Naive thymus-derived CD8-positive, alpha-beta T cell (primary cell): ENCODE results near the gene CSNK1G3. TPM values are rescaled to one million over a fixed set of nuclear protein-coding genes. Genes with fewer than 3 reads are reported as not detected.
"Not testable (repeated sequence)": the region's sequence is repeated elsewhere in the genome, so short reads cannot be mapped to it uniquely, and the experiment has no call there.

Experiments used
- ATAC-seq, 2 donors: fragments of 150-1000 bp; cut with Tn5 transposase in 1 of 2; sonication (Bioruptor Pico), chemical (Tn5 transposase) in 1 of 2; 1 replicate in 1 of 2; 2 replicates in 1 of 2; pipeline ENCODE4 v1.10.0; 2021; ENCODE audit warnings: mild to moderate bottlenecking in 2 of 2, moderate library complexity in 2 of 2
- POLR2A ChIA-PET: fragments of 350-600 bp; sonication (Branson Sonifier 250); formaldehyde crosslinking; loops from one replicate; lab custom pipeline; 2021; ENCODE audit warnings: antibody characterized with exemption; lab: Charles Lee
- DNase-seq, 10 donors: peaks; one replicate each; pipeline versions ENCODE4 v3.0.0 to v3.0.0-alpha.2; 2020 to 2022
- H3K27ac Mint-ChIP-seq, 10 donors: one replicate each; pipeline ENCODE4 v1.8.0; 2020 to 2022; ENCODE audit warnings: mild to moderate bottlenecking in 10 of 10, mixed read lengths in 10 of 10, moderate library complexity in 4 of 10, inconsistent platforms in 1 of 10
- H3K27me3 Mint-ChIP-seq, 5 donors: one replicate each; pipeline ENCODE4 v1.8.0; 2021 to 2022; ENCODE audit warnings: mixed read lengths in 5 of 5
- H3K36me3 Mint-ChIP-seq, 3 donors: one replicate each; pipeline ENCODE4 v1.8.0; 2020 to 2022; ENCODE audit warnings: mixed read lengths in 3 of 3, mild to moderate bottlenecking in 2 of 3, inconsistent platforms in 1 of 3
- H3K4me1 Mint-ChIP-seq, 4 donors: one replicate each; pipeline ENCODE4 v1.8.0; 2021 to 2022; ENCODE audit warnings: mixed read lengths in 4 of 4
- H3K4me3 Mint-ChIP-seq, 10 donors: one replicate each; pipeline ENCODE4 v1.8.0; 2020 to 2022; ENCODE audit warnings: mild to moderate bottlenecking in 10 of 10, mixed read lengths in 10 of 10, moderate library complexity in 6 of 10, inconsistent platforms in 1 of 10
- H3K9me3 Mint-ChIP-seq, 9 donors: one replicate each; pipeline ENCODE4 v1.8.0; 2020 to 2022; ENCODE audit warnings: mixed read lengths in 9 of 9, mild to moderate bottlenecking in 3 of 9, inconsistent platforms in 1 of 9, moderate library complexity in 1 of 9
- polyA plus RNA-seq, 3 donors: library from polyadenylated mRNA; unstranded; fragments of 300-500 nt; fragmentation: Illumina TruSeq; gene quantifications; one replicate each; pipeline ENCODE4 v1.2.3, GENCODE V29; 2021
- total RNA-seq, 8 experiments: library from RNA in 2 of 8; stranded (reverse) in 2 of 8; gene quantifications; one replicate each; pipeline ENCODE4 v1.2.3 and lab custom pipeline; 2021 to 2026

The CSNK1G3 gene
- total and polyA plus RNA-seq, 5 experiments from 2014 or later: 17.7 to 90.6 (median 31.9) TPM

DNA sequence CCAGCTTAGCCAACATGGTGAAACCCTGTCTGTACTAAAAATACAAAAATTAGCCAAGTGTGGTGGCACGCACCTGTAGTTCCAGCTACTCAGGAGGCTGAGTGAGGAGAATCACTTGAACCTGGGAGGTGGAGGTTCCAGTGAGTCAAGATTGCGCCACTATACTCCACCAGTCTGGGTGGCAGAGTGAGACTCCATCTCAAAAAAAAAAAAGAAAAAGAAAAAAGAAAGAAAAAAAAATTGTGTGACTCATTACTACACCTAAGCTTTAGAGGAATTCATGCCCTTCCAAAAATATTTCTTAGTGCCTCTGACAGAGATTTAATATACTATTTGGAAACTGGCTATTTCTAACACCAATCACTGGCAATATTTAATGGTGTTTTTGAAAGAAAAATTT, 16.8 kb upstream of the CSNK1G3 start:
- POLR2A ChIA-PET, H3K4me3 Mint-ChIP-seq, H3K36me3 Mint-ChIP-seq, H3K27me3 Mint-ChIP-seq, H3K4me1 Mint-ChIP-seq, ATAC-seq, DNase-seq, H3K27ac Mint-ChIP-seq, H3K9me3 Mint-ChIP-seq: not testable (repeated sequence)

GRCh38 chr5:123496892-123497291, 15.1 kb upstream of the CSNK1G3 start:
- Mint-ChIP-seq H3K27me3 (peaks cover 0 to 9% (median 3%) of the 10 kb centered on the region in 5 donors), H3K36me3 (no peaks in the 10 kb centered on the region), H3K4me3 (no peak overlapping the region), H3K9me3 (no peaks in the 10 kb centered on the region), H3K4me1 (no peaks in the 10 kb centered on the region), H3K27ac (no peak overlapping the region)
- no peak for DNase-seq
- POLR2A ChIA-PET: interaction anchor here (0.7 kb wide), 1 partner anchor 14 kb away, joined by 3 read pairs; no protein-coding TSS in a partner anchor
- no peak for ATAC-seq

- Mint-ChIP-seq H3K27me3 (peaks cover 0 to 10% (median 4%) of the 10 kb centered on the region in 5 donors), H3K27ac (no peak overlapping the region), H3K9me3 (no peaks in the 10 kb centered on the region), H3K36me3 (no peaks in the 10 kb centered on the region), H3K4me1 (peaks cover 2 to 7% (median 3%) of the 10 kb centered on the region in 4 donors), H3K4me3 (no peak overlapping the region)
- ATAC-seq (no peak), DNase-seq (no peak)
- POLR2A ChIA-PET: no interaction called here
Observed at GRCh38 chr5:123500471-123500870, 11.5 kb upstream of the CSNK1G3 start.

GRCh38 chr5:123502120-123502519, 9.9 kb upstream of the CSNK1G3 start:
- Mint-ChIP-seq H3K36me3 (no peaks in the 10 kb centered on the region), H3K4me1 (peaks cover 2 to 7% (median 3%) of the 10 kb centered on the region in 4 donors), H3K4me3 (no peak overlapping the region), H3K27ac (no peak overlapping the region), H3K27me3 (peaks cover 6 to 26% (median 7%) of the 10 kb centered on the region in 5 donors), H3K9me3 (no peaks in the 10 kb centered on the region)
- POLR2A ChIA-PET: no interaction called here
- ATAC-seq (no peak), DNase-seq (no peak)

DNA sequence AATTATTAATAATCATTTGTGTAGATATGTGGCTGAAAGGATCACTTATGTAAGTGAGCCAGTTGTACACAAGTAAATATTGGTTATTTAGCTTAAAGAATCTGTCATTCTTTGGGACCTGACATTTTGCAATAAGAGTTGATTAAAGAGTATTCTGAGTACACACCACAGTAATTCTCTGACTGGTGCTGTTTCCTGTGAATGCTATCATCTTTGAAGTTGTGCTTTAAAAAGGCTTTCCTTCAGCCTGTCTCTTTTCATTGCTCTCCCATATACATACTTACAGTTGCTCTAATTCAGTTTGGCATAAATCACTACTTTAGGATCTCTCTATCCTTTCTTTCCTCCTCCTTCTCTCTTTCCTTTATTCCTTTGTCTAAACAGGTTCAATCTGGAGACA, 8.7 kb upstream of the CSNK1G3 start:
- Mint-ChIP-seq H3K4me3 (no peak overlapping the region), H3K4me1 (peaks cover 2 to 7% (median 3%) of the 10 kb centered on the region in 4 donors), H3K27me3 (peaks cover 6 to 32% (median 7%) of the 10 kb centered on the region in 5 donors), H3K36me3 (no peaks in the 10 kb centered on the region), H3K27ac (no peak overlapping the region), H3K9me3 (no peaks in the 10 kb centered on the region)
- POLR2A ChIA-PET: no interaction called here
- ATAC-seq (peak in 1 of 2 donors; percentile 57), DNase-seq (no peak)

DNA sequence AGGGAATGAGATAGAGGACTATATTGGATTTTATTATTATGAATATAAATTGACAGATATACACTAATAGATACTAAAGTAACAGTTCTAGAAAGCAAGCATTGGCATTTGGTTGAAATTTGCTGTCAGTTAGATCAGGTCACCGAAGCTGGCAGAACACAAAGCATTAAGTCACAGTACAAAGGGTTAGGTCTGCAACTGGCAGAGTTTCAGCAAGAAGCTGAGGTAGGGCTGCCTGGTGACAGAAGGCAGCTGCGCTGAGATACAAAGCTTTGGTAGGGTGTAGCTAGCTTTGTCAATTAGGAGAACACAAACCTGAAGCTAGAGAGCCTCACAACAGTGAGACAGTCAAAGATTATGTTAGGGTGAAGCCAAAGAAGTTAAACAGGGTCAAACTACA, 6.3 kb upstream of the CSNK1G3 start:
- Mint-ChIP-seq H3K36me3 (no peaks in the 10 kb centered on the region), H3K27me3 (peaks cover 2 to 24% (median 7%) of the 10 kb centered on the region in 5 donors), H3K27ac (no peak overlapping the region), H3K4me1 (peaks cover 2 to 9% (median 3%) of the 10 kb centered on the region in 4 donors), H3K9me3 (no peaks in the 10 kb centered on the region), H3K4me3 (no peak overlapping the region)
- POLR2A ChIA-PET: no interaction called here
- no peak for ATAC-seq
- no peak for DNase-seq

DNA sequence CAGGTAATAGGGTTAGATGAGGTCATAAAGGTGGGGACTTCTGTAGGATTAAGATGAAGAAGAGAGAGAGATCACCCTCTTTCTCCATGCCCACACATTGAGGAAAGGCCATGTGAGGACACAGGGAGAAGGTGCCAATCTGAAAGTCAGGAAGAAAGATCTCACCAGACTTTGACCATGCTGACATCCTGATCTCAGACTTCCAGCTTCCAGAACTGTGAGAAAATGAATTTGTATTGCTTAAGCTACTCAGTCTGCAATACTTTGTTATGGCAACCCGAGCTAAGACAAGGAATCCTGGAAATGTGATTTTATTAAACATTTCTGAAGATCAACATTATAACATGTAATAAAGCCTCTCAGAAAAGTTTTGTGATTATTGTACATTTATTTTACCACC, 3.5 kb upstream of the CSNK1G3 start:
- H3K27ac Mint-ChIP-seq: no peak overlapping the region
- no peak overlapping the region for H3K4me3 Mint-ChIP-seq
- POLR2A ChIA-PET: no interaction called here
- no peak for DNase-seq
- ATAC-seq: no peak
- peaks cover 7 to 26% (median 15%) of the 10 kb centered on the region in 4 donors for H3K4me1 Mint-ChIP-seq
- H3K9me3 Mint-ChIP-seq: no peaks in the 10 kb centered on the region
- H3K36me3 Mint-ChIP-seq: no peaks in the 10 kb centered on the region
- peaks cover 2 to 23% (median 7%) of the 10 kb centered on the region in 5 donors for H3K27me3 Mint-ChIP-seq

GRCh38 chr5:123511290-123511647, 708 bp upstream of the CSNK1G3 start:
- DNase-seq (no peak), ATAC-seq (no peak)
- H3K27me3 Mint-ChIP-seq: peaks cover 0 to 14% (median 4%) of the 10 kb centered on the region in 5 donors
- peak overlapping the region; percentile 95 to 99 (median 98) for H3K27ac Mint-ChIP-seq
- no peaks in the 10 kb centered on the region for H3K36me3 Mint-ChIP-seq
- H3K4me3 Mint-ChIP-seq: peak overlapping the region; percentile 92 to 100 (median 98)
- H3K9me3 Mint-ChIP-seq: no peaks in the 10 kb centered on the region
- POLR2A ChIA-PET: interaction anchor here (0.6 to 4.5 kb wide), 4 partner anchors 88 to 737 kb away, joined by 3 to 75 read pairs (median 4); partner anchors contain the start of genes CEP120 and SNX2
- peaks cover 20 to 49% (median 39%) of the 10 kb centered on the region in 4 donors for H3K4me1 Mint-ChIP-seq

- H3K36me3 Mint-ChIP-seq: no peaks in the 10 kb centered on the region
- peak overlapping the region; percentile 54 to 94 (median 92) for H3K27ac Mint-ChIP-seq
- POLR2A ChIA-PET: interaction anchor here (4.5 kb wide), 1 partner anchor 90 kb away, joined by 75 read pairs; the partner anchor contains the start of gene CEP120
- H3K4me3 Mint-ChIP-seq: peak overlapping the region; percentile 87 to 100 (median 93)
- H3K9me3 Mint-ChIP-seq: no peaks in the 10 kb centered on the region
- ATAC-seq: peak in 1 of 2 donors; percentile 15
- peaks cover 20 to 59% (median 51%) of the 10 kb centered on the region in 4 donors for H3K4me1 Mint-ChIP-seq
- no peaks in the 10 kb centered on the region for H3K27me3 Mint-ChIP-seq
- peak in 8 of 10 donors; percentile 6 to 47 (median 32) for DNase-seq
Observed at GRCh38 chr5:123512611-123513461, 859 bp downstream of the CSNK1G3 start.

- H3K4me3 Mint-ChIP-seq: peak overlapping the region in 9 of 10 donors; percentile 5 to 100 (median 54)
- H3K27ac Mint-ChIP-seq: peak overlapping the region in 9 of 10 donors; percentile 5 to 66 (median 42)
- POLR2A ChIA-PET: interaction anchor here (4.5 kb wide), 1 partner anchor 92 kb away, joined by 75 read pairs; the partner anchor contains the start of gene CEP120
Observed at GRCh38 chr5:123514615-123515355, 2.8 kb downstream of the CSNK1G3 start.

DNA sequence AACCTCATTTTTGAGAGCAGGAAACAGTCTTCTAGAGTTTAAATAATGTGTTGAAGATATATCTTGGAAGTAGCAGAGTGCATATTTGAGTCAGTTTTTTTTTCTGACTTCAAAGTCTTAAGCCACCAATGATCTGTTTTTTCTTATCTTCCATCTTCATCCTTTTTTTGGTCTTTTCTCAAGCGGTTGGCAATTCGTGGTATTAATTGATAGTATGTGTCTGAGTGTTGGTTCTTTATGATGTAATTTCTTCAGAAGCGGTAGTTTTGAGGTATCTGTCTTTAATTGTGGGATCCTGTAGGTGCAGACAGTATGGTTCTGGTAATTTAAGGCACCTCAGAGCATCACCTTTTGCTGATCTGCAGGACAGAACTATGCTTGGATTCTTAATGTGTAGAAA, 3.9 kb downstream of the CSNK1G3 start:
- no peaks in the 10 kb centered on the region for H3K9me3 Mint-ChIP-seq
- no peaks in the 10 kb centered on the region for H3K27me3 Mint-ChIP-seq
- DNase-seq: peak in 5 of 10 donors; percentile 4 to 73 (median 54)
- H3K27ac Mint-ChIP-seq: peak overlapping the region in 8 of 10 donors; percentile 0 to 68 (median 30)
- POLR2A ChIA-PET: interaction anchor here (1.1 kb wide), 1 partner anchor 92 kb away, joined by 3 read pairs; the partner anchor contains the start of gene CEP120
- H3K4me3 Mint-ChIP-seq: peak overlapping the region in 9 of 10 donors; percentile 3 to 52 (median 20)
- H3K4me1 Mint-ChIP-seq: peaks cover 27 to 75% (median 68%) of the 10 kb centered on the region in 4 donors
- peak; percentile 15 to 53 for ATAC-seq
- H3K36me3 Mint-ChIP-seq: no peaks in the 10 kb centered on the region

More at GRCh38 chr5:123514615-123515355, 2.8 kb downstream of the CSNK1G3 start:
- H3K36me3 Mint-ChIP-seq: no peaks in the 10 kb centered on the region
- H3K4me1 Mint-ChIP-seq: peaks cover 27 to 75% (median 66%) of the 10 kb centered on the region in 4 donors
- H3K9me3 Mint-ChIP-seq: no peaks in the 10 kb centered on the region
- DNase-seq (no peak), ATAC-seq (no peak)
- no peaks in the 10 kb centered on the region for H3K27me3 Mint-ChIP-seq

DNA sequence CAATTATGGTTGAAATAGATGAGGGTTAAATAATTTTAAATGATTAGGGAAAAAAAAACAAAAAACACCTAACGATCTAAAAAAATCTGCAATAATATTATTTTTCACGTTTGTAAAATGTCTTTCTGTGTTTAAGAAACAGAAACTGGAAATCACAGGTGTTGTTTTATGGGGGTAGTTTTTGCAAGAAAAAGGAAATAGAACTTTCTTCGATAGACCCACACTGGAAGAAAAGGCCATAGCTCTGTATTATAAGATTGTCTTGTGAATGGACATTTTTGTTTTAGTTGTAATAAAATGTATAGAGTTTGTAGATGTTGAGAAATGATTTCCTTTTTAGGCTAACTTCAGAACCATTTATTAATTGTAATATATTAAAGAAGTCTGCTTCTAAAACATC, 5.5 kb downstream of the CSNK1G3 start:
- no peak overlapping the region for H3K4me3 Mint-ChIP-seq
- H3K4me1 Mint-ChIP-seq: peaks cover 26 to 78% (median 64%) of the 10 kb centered on the region in 4 donors
- peak overlapping the region in 1 of 10 donors; percentile 29 for H3K27ac Mint-ChIP-seq
- H3K36me3 Mint-ChIP-seq: no peaks in the 10 kb centered on the region
- no peaks in the 10 kb centered on the region for H3K27me3 Mint-ChIP-seq
- ATAC-seq (no peak), DNase-seq (no peak)
- no peaks in the 10 kb centered on the region for H3K9me3 Mint-ChIP-seq
- POLR2A ChIA-PET: interaction anchor here (0.7 to 1.0 kb wide), 2 partner anchors 34 to 94 kb away, joined by 5 to 6 read pairs; partner anchors contain the start of gene CEP120
